GM12892 (cell line): ENCODE results near the gene CHIT1.

Source experiments
- POLR2A ChIP-seq: IDR thresholded peaks from 2 replicates; pipeline ENCODE4 v1.6.1; 2011; ENCODE audit warnings: low read depth, low read length, control low read depth
- POLR2AphosphoS5 ChIP-seq: IDR thresholded peaks from 2 replicates; pipeline ENCODE4 v1.6.1; 2011; ENCODE audit warnings: low read depth, low read length, control low read depth

DNA sequence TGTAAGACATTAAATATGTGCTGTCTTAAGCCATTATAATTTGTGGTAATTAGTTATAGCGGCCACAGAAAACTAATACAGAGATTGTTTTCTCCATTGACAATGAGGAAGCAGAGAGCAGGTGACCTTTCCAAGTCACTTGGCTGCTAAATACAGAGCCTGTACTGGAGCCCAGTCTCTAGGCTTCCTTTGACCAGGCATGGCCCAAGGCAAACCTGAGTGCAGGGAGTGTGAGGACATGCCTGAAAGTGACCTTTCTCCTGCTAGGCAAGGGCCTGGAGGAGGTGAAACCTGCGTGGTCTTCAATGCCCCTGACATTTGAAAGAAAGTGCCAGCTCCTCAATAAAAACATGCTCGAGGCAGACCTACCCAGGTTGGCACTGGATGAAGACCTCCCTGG, 30.5 kb downstream of the CHIT1 start:
- TF ChIP-seq POLR2A, result no peak
- TF ChIP-seq POLR2AphosphoS5, result no peak
